ENCODE results near the gene SYT12. TPM values are rescaled to one million over a fixed set of nuclear protein-coding genes. Genes with fewer than 3 reads are reported as not detected.

Gene SYT12
- total and polyA plus RNA-seq, 2 donors (not counting 1 experiment from before 2014, with no cell fraction given) = not detected

DNA sequence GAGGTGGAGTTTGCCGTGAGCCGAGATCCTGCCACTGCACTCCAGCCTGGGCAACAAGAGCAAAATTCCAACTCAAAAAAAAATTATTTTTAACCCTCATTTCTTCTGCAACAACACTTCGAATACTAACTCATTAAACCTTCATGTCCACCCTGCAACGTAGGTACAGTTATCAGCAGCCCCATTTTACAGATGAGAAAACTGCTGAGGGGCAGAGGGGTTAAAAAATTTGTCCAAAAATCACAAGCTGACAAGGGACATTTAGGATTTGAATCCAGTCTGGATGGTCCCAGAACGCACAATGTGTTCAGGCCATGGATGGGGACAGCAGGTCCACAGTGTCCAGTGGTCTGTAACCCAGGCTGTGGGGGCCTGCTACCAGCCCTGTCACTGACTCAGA is 62.7 kb downstream of the SYT12 start:
- CTCF ChIA-PET = no interaction called here
- H3K36me3 ChIP-seq (replicated peaks in 1 of 2; ENCODE audit: control extremely low read depth in 1 of 2, control insufficient read depth in 1 of 2, extremely low read depth in 1 of 2, insufficient read depth in 2 of 2, low read length in 1 of 2) = no peaks in the 10 kb centered on the region
- Mint-ChIP-seq H3K9me3 (ENCODE audit: insufficient read depth) (no peaks in the 10 kb centered on the region), H3K27me3 (peaks cover 6% of the 10 kb centered on the region), H3K4me1 (peaks cover 13% of the 10 kb centered on the region), H3K27ac (no peak overlapping the region), H3K4me3 (no peak overlapping the region)
- H3K9me3 ChIP-seq (ENCODE audit: control extremely low read depth in 1 of 3, control insufficient read depth in 2 of 3, insufficient read depth in 1 of 3, low read length in 2 of 3) = no peaks in the 10 kb centered on the region
- POLR2A ChIA-PET = no interaction called here
- no peak for DNase-seq
- H3K4me3 ChIP-seq (ENCODE audit: control extremely low read depth in 1 of 5, extremely low read depth in 1 of 5, insufficient read depth in 1 of 5, low read depth in 2 of 5, low read length in 4 of 5) = no peak overlapping the region
- intact Hi-C loops (cut with micrococcal nuclease) = no loop called here
- no peaks in the 10 kb centered on the region for H4K20me1 ChIP-seq (ENCODE audit: control insufficient read depth, insufficient read depth, low read length, poor library complexity, severe bottlenecking)
- no peak overlapping the region for H3K4me2 ChIP-seq (replicated peaks; ENCODE audit: low read depth, low read length, poor library complexity, severe bottlenecking)
- H2AFZ ChIP-seq (ENCODE audit: insufficient read depth, low read depth, low read length, poor library complexity, severe bottlenecking) = no peak overlapping the region
- no peak overlapping the region for H3K9ac ChIP-seq (ENCODE audit: low read length)
- peaks cover 0 to 6% (median 0%) of the 10 kb centered on the region in 4 experiments for H3K27me3 ChIP-seq (replicated peaks in 1 of 4; ENCODE audit: control extremely low read depth in 1 of 4, control insufficient read depth in 3 of 4, insufficient read depth in 4 of 4, low read length in 3 of 4)
- H3K27ac ChIP-seq (ENCODE audit: low read length in 2 of 2) = no peak overlapping the region
- TF ChIP-seq, protein P1, sequence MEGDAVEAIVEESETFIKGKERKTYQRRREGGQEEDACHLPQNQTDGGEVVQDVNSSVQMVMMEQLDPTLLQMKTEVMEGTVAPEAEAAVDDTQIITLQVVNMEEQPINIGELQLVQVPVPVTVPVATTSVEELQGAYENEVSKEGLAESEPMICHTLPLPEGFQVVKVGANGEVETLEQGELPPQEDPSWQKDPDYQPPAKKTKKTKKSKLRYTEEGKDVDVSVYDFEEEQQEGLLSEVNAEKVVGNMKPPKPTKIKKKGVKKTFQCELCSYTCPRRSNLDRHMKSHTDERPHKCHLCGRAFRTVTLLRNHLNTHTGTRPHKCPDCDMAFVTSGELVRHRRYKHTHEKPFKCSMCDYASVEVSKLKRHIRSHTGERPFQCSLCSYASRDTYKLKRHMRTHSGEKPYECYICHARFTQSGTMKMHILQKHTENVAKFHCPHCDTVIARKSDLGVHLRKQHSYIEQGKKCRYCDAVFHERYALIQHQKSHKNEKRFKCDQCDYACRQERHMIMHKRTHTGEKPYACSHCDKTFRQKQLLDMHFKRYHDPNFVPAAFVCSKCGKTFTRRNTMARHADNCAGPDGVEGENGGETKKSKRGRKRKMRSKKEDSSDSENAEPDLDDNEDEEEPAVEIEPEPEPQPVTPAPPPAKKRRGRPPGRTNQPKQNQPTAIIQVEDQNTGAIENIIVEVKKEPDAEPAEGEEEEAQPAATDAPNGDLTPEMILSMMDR (IDR thresholded peaks at IDR 0.05) = no peak
- 69% methylated on average over 1 of the region's 5 CpGs for WGBS (ENCODE audit: insufficient coverage)
- ATAC-seq (ENCODE audit: low read depth) = no peak
- H3K4me1 ChIP-seq (ENCODE audit: control insufficient read depth in 2 of 2, insufficient read depth in 2 of 2, low read length in 2 of 2) = peaks cover 11 to 12% of the 10 kb centered on the region in 2 donors
- H3K79me2 ChIP-seq (ENCODE audit: control insufficient read depth, insufficient read depth, low read length) = no peaks in the 10 kb centered on the region

DNA sequence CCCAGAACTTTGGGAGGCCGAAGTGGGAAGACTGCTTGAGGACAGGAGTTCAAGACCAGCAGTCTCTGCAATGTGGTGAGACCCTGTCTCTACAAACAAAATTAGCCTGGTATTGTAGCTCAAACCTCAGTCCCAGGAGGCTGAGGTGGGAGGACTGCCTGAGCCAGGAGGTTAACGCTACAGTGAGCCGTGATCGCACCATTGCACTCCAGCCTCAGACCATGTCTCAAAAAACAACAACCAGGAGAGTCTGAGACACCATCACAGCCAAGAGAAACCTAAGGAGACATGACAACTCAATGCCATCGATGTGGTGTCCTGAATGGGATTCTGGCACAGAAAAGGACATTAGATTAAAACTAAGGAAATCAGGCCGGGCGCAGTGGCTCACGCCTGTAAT is 67.8 kb downstream of the SYT12 start:
- Histone ChIP-seq H3K4me2 (replicated peaks; ENCODE audit: low read depth, low read length, poor library complexity, severe bottlenecking) (no peak overlapping the region), H4K20me1 (ENCODE audit: control insufficient read depth, insufficient read depth, low read length, poor library complexity, severe bottlenecking) (no peaks in the 10 kb centered on the region), H3K36me3 (replicated peaks in 1 of 2; ENCODE audit: control extremely low read depth in 1 of 2, control insufficient read depth in 1 of 2, extremely low read depth in 1 of 2, insufficient read depth in 2 of 2, low read length in 1 of 2) (no peaks in the 10 kb centered on the region), H3K4me3 (ENCODE audit: control extremely low read depth in 1 of 5, extremely low read depth in 1 of 5, insufficient read depth in 1 of 5, low read depth in 2 of 5, low read length in 4 of 5) (no peak overlapping the region), H3K79me2 (ENCODE audit: control insufficient read depth, insufficient read depth, low read length) (no peaks in the 10 kb centered on the region), H3K27me3 (replicated peaks in 1 of 4; ENCODE audit: control extremely low read depth in 1 of 4, control insufficient read depth in 3 of 4, insufficient read depth in 4 of 4, low read length in 3 of 4) (no peaks in the 10 kb centered on the region), H3K27ac (ENCODE audit: low read length in 2 of 2) (no peak overlapping the region), H2AFZ (ENCODE audit: insufficient read depth, low read depth, low read length, poor library complexity, severe bottlenecking) (no peak overlapping the region), H3K9ac (ENCODE audit: low read length) (no peak overlapping the region), H3K9me3 (ENCODE audit: control extremely low read depth in 1 of 3, control insufficient read depth in 2 of 3, insufficient read depth in 1 of 3, low read length in 2 of 3) (no peaks in the 10 kb centered on the region), H3K4me1 (ENCODE audit: control insufficient read depth in 2 of 2, insufficient read depth in 2 of 2, low read length in 2 of 2) (no peaks in the 10 kb centered on the region)
- Mint-ChIP-seq H3K4me1 (no peaks in the 10 kb centered on the region), H3K27ac (no peak overlapping the region), H3K9me3 (ENCODE audit: insufficient read depth) (no peaks in the 10 kb centered on the region), H3K27me3 (no peaks in the 10 kb centered on the region), H3K4me3 (no peak overlapping the region)
- intact Hi-C loops (cut with micrococcal nuclease) = no loop called here
- WGBS (ENCODE audit: insufficient coverage) = 80% methylated on average over 7 of the region's 8 CpGs
- CTCF ChIA-PET = interaction anchor here (0.6 kb wide), 1 partner anchor 292 kb away, joined by 4 read pairs; no protein-coding TSS in a partner anchor
- ATAC-seq (ENCODE audit: low read depth) (no peak), DNase-seq (no peak)
- POLR2A ChIA-PET = no interaction called here
- TF ChIP-seq EZH2 (IDR thresholded peaks at IDR 0.05; ENCODE audit: borderline replicate concordance, insufficient read depth, low read depth, low read length, poor library complexity, severe bottlenecking) = no peak
- TF ChIP-seq, protein P1 (IDR thresholded peaks at IDR 0.05) = no peak

Data from B cell (primary cell).